Pons (tissue), 1 donor: ENCODE data around the gene MICU1.

Experiments
- DNase-seq: peaks from one replicate; pipeline ENCODE4 v3.0.0-alpha.2; 2016; ENCODE audit warnings: low spot score

MICU1 gene

DNA sequence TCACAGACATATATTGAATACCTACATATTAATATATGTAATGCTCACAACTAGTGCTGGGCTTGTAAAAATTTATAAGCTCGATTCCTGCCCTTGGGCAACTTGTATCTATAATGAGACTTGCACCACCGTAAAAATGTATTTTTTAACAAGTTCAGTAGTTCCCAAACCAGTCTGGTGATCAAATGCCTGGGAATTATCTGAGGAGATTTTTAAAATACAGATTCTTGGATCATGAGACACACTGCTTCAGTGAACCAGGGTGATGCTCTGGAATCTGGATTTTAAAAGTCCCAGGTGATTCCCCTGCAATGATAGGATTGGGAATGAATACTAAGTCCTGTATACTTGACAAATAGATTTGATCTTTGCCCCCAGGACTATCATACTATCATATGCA, 4.3 kb upstream of the MICU1 start:
- DNase-seq: no peak

DNA sequence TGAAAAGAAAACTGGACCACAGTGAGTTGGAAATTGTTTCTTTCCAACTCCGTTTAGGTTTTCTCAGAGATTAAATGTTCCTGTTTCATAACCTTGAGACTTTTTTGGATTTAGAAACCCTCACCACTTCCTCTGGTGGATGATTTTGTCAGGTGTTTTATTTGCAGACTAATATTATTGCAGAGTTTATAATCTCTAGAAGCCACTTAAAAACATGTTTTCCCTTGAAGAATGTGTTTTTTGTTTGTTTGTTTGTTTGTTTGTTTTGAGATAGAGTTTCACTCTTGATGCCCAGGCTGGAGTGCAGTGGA, 520 bp upstream of the MICU1 start:
- no peak for DNase-seq

DNA sequence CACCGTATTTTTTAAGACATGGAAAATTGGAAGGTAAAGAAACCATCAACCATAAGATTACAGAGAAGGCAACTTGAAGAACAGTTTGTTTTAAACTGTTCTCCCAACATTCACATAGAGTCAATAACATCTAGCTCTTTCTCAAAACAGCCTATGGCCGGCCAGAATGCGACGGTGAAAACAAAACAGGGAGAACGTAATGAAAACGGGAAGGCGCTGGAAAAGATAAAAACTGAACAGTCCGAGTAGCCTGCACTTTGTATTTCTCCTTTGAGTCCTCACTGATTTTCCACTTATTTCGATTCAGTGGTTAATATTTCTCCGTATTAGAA, 637 bp downstream of the MICU1 start:
- DNase-seq: peak; percentile 38

DNA sequence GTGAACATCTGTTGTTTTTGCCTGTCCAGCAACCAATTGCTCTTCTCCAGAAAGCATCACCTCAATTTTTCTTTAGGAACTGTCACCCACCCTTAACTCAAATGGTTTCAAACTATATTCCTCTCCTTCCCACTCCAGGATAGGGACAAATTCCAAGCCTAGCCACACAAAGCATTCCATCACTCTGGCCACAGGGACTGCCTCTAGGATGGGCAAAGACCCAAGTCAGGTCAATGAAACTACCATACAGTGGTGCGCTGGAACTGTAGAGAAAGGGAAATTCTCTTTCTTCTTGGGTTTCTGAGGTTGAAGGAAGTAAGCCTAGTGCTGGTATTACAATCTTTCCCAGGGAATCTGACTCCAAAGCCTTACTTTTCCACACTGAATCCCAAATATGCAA, 3.6 kb downstream of the MICU1 start:
- no peak for DNase-seq

DNA sequence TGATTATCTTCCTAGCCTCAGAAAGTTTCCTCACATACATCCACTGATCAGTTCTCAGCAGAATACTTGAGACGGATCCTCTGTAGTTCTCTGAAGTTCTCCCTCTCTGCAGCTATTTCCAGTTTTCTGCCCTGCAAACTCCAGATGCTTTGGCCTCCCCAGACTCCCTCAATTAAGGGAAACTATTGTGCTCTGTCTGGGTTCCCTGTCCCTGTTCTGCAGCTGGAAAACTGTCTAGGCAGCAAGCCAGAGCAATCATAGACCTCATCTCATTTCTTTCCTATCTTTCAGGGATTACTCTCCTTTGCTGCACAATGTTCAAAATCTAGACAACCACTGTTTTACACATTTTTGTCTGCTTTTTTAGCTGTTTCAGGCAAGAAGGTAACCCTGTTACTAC, 9.2 kb downstream of the MICU1 start:
- peak; percentile 74 for DNase-seq

DNA sequence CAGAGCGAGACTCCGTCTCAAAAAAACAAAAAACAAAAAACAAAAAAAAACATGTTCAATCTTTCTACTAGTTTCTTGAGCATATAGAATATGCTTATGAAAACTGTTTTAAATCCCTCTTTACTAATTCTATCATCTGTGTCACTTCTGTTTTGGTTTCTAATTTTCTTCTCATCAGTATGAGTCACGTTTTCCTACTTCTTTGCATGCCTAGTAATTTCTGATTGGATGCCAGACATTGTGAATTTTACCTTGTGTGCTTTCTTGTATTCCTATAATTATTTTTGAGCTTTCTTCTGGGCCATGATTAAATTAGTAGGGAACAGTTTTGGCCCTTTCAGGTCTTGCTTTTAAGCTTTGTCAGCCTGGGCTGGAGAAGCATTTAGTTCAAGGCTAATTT, 9.9 kb downstream of the MICU1 start:
- no peak for DNase-seq

DNA sequence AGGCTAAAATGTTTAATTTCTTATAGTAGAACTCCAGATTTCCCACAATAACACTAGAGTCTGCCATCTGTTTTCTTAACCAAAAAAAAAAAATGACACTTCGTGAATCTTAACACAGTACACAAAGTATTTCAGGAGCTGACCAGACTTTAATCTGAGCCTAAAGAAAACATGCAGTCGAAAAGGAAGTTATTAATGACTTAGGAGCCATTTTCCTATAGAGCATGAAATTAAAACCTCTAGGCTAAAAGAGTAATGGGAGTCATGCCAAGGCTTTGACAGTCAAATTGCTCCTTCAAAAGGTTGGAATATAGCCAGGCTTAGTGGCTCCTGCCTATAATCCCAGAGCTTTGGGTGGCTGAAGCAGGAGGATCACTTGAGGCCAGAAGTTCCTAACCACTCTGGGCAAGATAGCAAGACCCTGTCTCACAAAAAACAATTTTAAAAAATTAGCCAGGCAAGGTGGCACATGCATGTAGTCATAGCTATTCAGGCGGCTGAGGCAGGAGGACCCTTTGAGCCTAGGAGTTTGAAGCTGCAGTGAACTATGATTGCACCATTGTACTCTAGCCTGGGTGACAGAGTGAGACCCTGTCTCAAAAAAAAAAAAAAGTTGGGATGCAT, 13.6 kb downstream of the MICU1 start:
- no peak for DNase-seq

DNA sequence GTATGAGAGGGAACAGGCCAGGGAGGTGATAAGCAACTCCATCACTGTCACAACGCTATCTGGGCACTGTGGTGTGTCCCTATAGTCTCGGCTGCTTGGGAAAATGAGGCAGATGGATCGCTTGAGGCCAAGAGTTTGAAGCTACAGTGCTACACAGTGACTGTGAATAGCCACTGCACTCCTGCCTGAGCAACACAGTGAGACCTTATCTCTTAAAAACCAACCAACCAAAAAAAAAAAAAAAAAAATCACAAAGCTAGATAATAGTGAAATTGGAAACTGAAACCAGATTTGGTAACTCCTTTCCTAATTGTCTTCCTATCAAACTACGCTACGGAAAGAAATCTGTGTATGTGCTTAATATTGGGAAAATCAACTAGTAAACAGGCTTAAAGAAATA, 14.1 kb downstream of the MICU1 start:
- DNase-seq: no peak

DNA sequence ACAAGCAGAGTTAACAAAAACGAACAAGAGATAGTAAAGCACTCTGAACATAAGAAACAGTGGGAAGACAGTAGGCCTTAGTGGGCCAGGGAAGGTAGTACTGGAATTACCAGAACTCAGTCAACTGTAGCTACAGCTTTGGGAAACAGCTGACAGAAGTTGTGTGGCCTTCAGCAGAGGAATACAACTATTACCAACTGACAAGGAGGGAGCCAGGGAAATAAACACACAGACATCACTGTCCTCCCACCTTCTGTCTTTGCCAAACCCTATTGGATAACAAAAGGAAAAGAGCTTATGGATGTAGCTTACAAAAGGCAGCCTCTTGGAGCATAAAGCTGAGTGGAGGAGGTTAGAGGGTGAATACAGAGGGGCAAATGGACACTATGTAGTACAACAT, 15.4 kb downstream of the MICU1 start:
- no peak for DNase-seq

DNA sequence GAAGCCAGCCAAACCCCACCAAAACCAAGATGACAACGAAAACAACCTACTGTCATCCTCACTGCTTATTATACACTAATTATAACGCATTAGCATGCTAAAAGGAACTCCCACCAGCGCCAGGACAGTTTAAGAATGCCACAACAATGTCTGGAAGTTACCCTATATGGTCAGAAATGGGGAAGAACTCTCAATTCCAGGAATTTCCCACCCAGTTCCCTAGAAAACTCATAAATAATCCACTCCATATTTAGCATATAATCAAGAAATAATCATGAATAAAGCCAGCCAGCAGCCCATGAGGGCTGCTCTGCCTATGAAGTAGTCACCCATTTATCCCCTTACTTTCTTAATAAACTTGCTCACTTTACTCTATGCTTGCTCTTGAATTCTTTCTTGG, 20.8 kb downstream of the MICU1 start:
- DNase-seq: no peak

DNA sequence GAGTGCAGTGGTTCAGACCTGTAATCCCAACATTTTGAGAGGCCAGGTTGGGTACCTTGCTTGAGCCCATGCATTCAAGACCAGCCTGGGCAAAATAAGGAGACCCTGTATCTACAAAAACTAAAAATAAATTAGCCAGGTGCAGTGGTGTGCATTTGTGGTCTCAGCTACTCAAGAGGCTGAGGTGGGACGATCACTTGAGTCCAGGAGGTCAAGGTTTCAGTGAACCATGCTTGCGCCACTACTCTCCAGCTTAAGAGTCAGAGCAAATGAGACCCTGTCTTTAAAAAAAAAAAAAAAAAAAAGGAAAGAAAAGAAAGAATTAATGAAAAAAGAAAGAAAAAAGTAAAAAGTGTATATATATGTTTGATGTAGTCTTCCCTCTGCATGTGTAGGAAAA, 24.7 kb downstream of the MICU1 start:
- DNase-seq: no peak

DNA sequence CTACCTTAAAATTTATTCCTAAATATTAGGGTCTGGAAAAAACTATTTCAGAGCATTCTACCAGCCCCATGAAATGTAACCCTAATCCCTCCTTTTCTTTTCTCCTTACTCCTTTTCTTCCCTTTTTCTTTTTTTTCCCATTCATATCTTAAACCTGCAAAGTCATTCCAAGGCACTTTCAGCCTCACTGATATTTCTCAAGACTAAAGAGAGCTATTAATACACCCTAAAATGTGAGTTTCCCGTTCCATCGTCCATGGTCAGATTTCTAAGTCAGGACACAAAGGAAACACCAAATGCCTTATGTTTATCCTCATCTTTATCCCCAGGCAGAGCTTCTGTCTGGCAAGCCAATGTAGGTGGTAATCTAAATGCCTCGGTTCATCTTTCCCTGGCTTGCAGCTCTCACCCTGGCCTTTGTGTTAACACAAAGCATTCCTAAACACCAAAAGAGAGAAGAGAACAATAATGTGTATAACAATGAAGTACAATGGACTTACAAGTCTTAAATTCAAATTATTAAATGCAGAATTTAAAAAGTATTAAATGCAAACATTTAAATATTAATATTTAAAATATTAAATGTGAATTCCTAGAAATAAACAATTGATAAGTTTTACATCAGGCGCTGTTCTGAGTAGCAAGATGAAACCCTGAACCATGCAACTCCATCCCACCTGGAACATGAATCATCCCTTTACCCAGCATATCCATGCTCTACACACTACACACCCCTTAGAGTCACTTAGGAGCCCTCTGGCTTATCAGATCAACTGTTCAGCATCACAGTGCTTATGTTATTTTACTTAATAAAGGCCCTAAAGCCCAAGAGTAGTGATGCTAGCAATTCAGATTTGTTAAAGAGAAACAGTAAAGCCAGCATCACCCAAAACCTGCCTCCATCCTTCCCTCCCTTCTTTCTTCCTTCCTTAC, 26.8 kb downstream of the MICU1 start:
- DNase-seq: no peak

DNA sequence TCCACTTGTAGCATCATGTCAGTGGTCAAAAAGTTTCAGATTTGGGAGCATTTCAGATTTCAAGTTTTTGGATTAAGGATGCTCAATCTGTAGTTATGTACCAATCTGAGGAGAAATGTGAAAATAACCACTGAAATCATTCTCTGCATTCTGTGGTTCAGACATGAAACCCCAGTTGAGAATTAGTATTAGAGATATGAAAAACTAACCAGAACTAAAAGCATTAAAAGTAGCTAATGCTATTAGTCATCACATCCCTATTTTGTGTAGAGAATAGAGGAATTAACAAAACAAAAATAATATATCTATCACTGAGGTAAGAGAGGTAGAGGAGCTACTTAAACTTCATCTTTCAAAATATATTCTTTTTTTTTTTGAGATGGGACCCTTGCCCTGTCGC, 28.0 kb downstream of the MICU1 start:
- no peak for DNase-seq

DNA sequence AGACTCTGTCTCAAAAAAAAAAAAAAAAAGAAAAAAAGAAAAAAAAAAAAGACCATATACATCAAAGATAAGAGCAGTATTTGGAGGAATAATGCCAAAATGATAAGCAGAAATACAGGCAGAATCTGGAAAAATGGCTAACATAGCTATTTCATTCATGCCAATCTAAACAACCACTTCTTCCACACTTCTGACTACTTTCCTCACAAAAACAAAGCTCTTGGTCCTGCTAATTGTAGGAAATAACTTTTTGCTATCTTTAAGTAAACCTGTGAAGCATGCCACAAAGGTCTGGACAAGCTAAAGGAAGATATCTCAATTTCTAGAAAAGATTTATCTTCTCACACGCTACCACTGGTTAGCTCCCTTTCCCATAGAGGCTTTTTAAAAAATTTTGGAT, 30.4 kb downstream of the MICU1 start:
- no peak for DNase-seq

DNA sequence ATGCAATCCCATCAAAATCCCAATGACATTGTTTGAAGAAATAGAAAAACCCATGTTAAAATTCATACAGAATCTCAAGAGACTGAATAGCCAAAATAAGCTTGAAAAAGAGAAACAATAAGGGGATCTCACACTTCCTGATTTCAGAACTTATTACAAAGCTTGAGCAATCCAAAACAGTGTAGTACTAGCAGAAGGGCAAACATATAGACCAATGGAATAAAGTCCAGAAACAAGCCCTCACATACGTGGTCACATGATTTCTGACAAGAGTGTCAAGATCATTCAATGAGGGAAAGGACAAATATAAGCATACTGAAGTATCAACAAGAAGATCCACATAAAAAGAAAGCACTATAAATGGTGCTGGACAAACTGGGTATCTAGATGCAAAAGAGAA, 31.9 kb downstream of the MICU1 start:
- DNase-seq: no peak

DNA sequence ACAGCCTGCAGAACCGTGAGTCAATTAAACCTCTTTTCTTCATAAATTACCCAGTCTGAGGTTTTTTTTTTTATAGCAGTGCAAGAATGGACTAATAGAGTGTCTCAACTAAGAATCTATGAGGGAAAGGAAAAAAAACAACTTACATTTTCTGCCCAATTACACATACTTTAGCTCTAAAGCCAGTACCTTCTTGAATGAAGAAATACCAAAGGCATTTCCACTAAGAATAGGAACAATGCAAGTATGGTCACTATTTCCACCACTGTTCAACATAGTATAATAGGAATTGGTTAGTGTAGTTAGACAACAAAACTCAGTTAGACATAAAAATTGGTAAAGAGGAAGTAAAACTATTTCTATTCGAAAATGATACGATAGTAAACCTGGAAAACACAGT, 37.6 kb downstream of the MICU1 start:
- no peak for DNase-seq

DNA sequence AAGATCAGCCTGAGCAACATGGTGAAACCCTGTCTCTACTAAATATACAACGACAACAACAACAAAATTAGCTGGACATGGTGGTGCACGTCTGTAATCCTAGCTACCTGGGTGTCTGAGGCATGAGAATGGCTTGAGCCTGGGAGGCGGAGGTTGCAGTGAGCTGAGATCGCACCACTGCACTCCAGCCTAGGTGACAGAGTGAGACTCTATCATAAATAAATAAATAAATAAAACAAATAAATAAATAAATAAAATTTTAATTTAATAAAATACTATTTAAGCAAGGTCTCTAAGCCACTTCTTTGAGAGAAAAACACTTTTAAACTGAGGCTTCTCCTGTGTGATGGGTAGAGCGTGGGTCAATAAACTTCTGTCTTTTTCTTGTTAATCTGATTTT, 38.3 kb downstream of the MICU1 start:
- DNase-seq: no peak

DNA sequence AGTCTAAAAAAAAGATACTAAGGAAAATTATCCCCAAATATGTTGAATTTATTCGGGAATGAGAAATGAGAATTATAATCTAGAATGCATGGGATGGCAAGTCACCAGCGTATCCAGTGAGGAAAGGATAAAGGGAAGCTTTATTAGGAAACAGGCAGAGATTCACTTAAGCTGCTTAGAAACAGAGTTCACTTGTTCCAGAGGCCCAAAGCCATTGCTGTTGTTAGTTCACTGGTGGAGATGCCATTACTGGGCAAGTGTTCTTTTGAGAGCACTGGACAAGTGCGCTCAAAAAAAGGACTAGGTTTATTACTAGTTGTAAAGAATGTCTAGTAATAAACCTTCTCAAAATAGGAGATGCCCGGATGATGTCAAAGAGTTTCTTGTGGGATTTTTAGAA, 51.2 kb downstream of the MICU1 start:
- peak; percentile 87 for DNase-seq

DNA sequence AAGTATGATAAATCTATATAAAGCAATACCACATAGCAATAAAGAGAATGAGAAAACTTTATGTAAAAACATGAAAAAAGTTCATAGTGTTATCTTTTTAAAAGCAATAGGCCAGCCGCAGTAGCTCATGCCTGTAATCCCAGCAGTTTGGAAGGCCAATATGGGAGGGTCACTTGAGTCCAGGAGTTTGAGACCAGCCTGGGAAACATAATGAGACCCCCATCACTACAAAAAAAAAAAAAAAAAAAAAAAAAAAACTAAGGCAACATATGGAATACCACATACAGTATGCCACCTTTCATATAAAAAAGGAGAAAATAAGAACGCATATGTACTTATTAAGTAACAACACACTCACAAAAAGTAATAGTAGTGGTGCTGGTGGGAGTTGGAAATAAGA, 52.8 kb downstream of the MICU1 start:
- no peak for DNase-seq

DNA sequence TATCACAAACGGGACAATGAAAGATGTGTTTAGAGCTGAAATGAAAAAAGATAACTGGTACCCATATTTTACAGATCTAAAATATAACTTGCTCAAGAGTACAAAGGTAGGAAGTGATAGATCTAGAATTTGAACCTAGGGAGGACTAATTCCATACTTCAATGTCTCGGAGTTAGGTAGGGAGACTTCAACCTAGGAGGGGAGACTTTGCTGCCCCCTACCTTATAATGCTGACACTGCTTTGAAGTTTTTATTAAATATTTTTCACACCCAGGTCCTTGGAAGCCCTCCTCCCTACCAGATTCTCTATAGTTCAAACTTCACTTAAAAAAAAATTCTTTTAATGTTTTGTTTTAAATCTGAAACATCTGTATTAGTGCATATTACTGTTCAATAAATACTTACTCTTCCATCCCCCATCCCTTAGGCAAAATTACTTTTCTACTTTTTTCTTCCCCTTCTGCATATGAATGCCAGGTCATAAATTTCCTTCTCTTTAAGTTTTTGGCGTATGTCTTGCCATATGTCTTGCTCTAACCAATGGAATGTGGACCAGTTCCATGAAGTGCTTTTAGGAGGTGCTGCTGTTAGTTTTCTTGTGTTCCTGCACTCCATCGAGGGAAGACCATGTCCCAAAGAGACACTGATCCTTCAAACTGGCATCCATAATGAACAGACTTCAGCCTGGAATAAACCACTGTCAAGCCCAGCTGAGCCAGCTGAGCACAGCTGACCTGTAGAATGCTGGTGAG, 57.8 kb downstream of the MICU1 start:
- DNase-seq: peak; percentile 24

DNA sequence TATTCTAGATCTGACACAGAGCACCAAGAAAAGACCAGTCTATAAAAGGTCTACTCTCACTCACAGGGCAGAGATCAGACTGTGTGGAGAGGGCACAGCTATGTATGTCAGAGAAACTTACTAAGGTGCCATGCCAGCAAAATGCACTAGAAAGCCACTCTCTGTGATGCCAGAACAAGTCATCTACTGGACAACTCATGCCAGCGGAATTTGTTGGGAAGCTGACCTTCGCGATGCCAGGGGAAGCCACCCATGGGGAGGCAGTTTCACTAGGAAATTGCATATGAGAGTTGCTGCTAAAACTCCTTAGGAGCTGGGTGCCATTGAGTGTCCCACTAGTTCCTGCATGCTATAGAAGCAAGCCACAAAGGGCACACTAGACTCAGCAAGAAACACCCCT, 58.5 kb downstream of the MICU1 start:
- no peak for DNase-seq

DNA sequence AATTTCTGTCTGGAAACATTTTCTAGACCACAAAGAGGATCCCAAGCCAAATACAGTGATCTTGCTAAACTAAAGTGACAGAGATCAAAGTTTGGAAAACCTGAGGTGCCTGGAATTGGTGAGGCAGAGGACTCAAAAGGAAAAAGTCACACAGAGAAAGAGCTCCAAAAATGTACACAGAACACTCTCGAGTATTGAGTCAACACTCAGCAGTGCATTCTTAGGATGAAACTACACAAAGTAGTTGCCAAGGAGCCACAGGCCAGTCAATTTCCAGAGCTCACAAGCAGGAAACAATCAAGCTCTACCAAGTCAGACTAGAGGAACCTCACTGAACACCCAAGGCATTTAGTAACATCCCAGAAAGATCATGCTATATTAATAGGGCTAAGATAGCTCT, 61.3 kb downstream of the MICU1 start:
- no peak for DNase-seq

DNA sequence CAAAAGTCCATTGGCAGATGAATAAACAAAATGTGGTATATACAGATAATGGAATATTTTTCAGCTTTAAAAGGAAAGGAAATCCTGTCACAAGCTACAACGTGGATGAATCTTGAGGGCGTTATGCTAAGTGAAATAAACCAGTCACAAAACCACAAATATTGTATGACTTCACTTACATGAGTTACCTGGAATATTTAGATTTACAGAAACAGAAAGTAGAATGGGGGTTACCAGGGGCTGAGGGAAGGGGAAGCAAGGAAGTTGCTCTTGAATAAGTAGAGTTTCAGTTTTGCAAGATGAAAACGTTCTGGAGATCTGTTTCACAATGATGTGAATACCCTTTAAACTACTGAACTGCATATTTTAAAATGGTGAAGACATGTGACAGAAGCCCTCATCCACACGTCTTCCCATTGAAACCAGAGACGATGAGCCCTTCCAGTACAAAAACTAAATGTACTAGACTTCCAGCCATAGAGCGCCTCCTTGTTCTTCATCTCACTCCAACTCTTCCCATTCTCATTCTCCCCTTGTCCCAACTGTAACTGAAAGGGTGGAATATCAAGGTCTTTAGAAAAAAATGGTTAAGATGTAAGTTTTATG, 62.4 kb downstream of the MICU1 start:
- DNase-seq: no peak
